H1 (cell line): ENCODE data around the gene PLXNA3. TPM values are rescaled to one million over a fixed set of nuclear protein-coding genes. Genes with fewer than 3 reads are reported as not detected.

ENCODE experiments used
- CTCF ChIA-PET: fragments of 300-600 bp; sonication (Branson Sonifier 250); formaldehyde crosslinking; loops from one replicate; lab custom pipeline; 2021; ENCODE audit not compliant: partially characterized antibody; lab: Charles Lee
- POLR2A ChIA-PET: fragments of 300-600 bp; sonication (Branson Sonifier 250); formaldehyde crosslinking; loops from one replicate; lab custom pipeline; 2021; ENCODE audit warnings: inconsistent platforms; ENCODE audit not compliant: partially characterized antibody; lab: Charles Lee
- DNase-seq, 2 experiments: peaks; one replicate each; pipeline versions ENCODE4 v3.0.0 to v3.0.0-alpha.2; 2010 to 2022; ENCODE audit warnings: low spot score in 2 of 2, low read depth in 1 of 2, mixed read lengths in 1 of 2
- FAIRE-seq: peaks from 2 replicates; lab custom pipeline; 2011; peaks lifted over from hg19 to GRCh38; lab: Jason Lieb, UNC
- H2AFZ ChIP-seq: 2 replicates; pipeline ENCODE4 v1.8.1; 2012; ENCODE audit warnings: low read length, inconsistent platforms
- H2AK5ac ChIP-seq: 2 replicates; pipeline ENCODE4 v1.6.1; 2013; ENCODE audit warnings: low read depth, low read length
- H2BK120ac ChIP-seq: replicated peaks from 2 replicates; pipeline ENCODE3; 2013; ENCODE audit warnings: low read depth, low read length, inconsistent platforms
- H2BK12ac ChIP-seq: 2 replicates; pipeline ENCODE4 v1.6.1; 2013; ENCODE audit warnings: low read depth, low read length
- H2BK15ac ChIP-seq: 2 replicates; pipeline ENCODE4 v1.6.1; 2013; ENCODE audit warnings: low read length
- H2BK20ac ChIP-seq: 2 replicates; pipeline ENCODE4 v1.6.1; 2013; ENCODE audit warnings: low read length
- H2BK5ac ChIP-seq: 2 replicates; pipeline ENCODE4 v1.6.1; 2013; ENCODE audit warnings: low read depth, low read length
- H3K14ac ChIP-seq: 2 replicates; pipeline ENCODE4 v1.6.1; 2013; ENCODE audit warnings: inconsistent platforms; ENCODE audit not compliant: insufficient read length
- H3K18ac ChIP-seq: 2 replicates; pipeline ENCODE4 v1.6.1; 2013; ENCODE audit warnings: low read length; ENCODE audit errors: extremely low read depth
- H3K23ac ChIP-seq: 2 replicates; pipeline ENCODE4 v1.6.1; 2013; ENCODE audit warnings: inconsistent platforms; ENCODE audit not compliant: insufficient read length
- H3K23me2 ChIP-seq: 2 replicates; pipeline ENCODE4 v1.6.1; 2013; ENCODE audit warnings: low read depth, low read length
- H3K27ac ChIP-seq: 2 replicates; pipeline ENCODE4 v1.6.1; 2011; ENCODE audit warnings: low read depth, low read length, inconsistent platforms
- H3K27me3 ChIP-seq, 4 experiments: replicated peaks in 1 of 4; 1 replicate in 1 of 4; 2 replicates in 3 of 4; pipeline versions ENCODE4 v1.6.1 to v1.8.1; 2011 to 2013; ENCODE audit warnings: low read length in 3 of 4, mild to moderate bottlenecking in 3 of 4, inconsistent platforms in 2 of 4, mixed read lengths in 2 of 4, moderate library complexity in 1 of 4; ENCODE audit not compliant: control insufficient read depth in 3 of 4, insufficient read depth in 3 of 4; ENCODE audit errors: extremely low read depth in 1 of 4
- H3K36me3 ChIP-seq, 4 experiments: 2 replicates each; pipeline versions ENCODE4 v1.6.1 to v1.8.1; 2011 to 2013; ENCODE audit warnings: mild to moderate bottlenecking in 4 of 4, low read length in 3 of 4, moderate library complexity in 2 of 4, control low read depth in 1 of 4, inconsistent platforms in 1 of 4; ENCODE audit not compliant: insufficient read depth in 4 of 4, control insufficient read depth in 2 of 4
- H3K4ac ChIP-seq: replicated peaks from 2 replicates; pipeline ENCODE3; 2013; ENCODE audit warnings: low read length, low read depth, mixed read lengths, inconsistent platforms; ENCODE audit not compliant: insufficient read length
- H3K4me1 ChIP-seq, 4 experiments: replicated peaks in 1 of 4; 1 replicate in 1 of 4; 2 replicates in 3 of 4; pipeline versions ENCODE4 v1.6.1 to v1.8.1; 2011 to 2013; ENCODE audit warnings: low read length in 3 of 4, inconsistent platforms in 2 of 4, mixed read lengths in 1 of 4; ENCODE audit not compliant: insufficient read depth in 4 of 4, control insufficient read depth in 3 of 4
- H3K4me2 ChIP-seq, 2 experiments: 2 replicates each; pipeline versions ENCODE4 v1.6.1 to v1.8.1; 2011 to 2013; ENCODE audit warnings: low read depth in 2 of 2, low read length in 2 of 2, control low read depth in 1 of 2, inconsistent platforms in 1 of 2, mild to moderate bottlenecking in 1 of 2; ENCODE audit not compliant: insufficient read depth in 1 of 2
- H3K4me3 ChIP-seq, 4 experiments: fragments of 200-600, 300-600 bp in 1 of 4; sonication (generic), shearing (Covaris generic), sonication (Bioruptor Twin) in 1 of 4; 2 replicates each; pipeline versions ENCODE4 v1.5.1 to v1.8.1; 2011 to 2016; ENCODE audit warnings: low read length in 4 of 4, low read depth in 3 of 4, control low read depth in 2 of 4, inconsistent platforms in 2 of 4, mild to moderate bottlenecking in 2 of 4, mixed read lengths in 1 of 4, moderate library complexity in 1 of 4; ENCODE audit not compliant: insufficient read depth in 2 of 4; ENCODE audit errors: extremely low read depth in 1 of 4
- H3K56ac ChIP-seq: replicated peaks from 2 replicates; pipeline ENCODE3; 2013; ENCODE audit warnings: low read depth, mild to moderate bottlenecking, mixed read lengths, low read length, inconsistent platforms; ENCODE audit not compliant: insufficient read length
- H3K79me1 ChIP-seq: 2 replicates; pipeline ENCODE4 v1.6.1; 2013; ENCODE audit warnings: low read depth, low read length, control low read depth
- H3K79me2 ChIP-seq, 2 experiments: 2 replicates each; pipeline versions ENCODE4 v1.6.1 to v1.8.1; 2012 to 2013; ENCODE audit warnings: low read length in 2 of 2, mild to moderate bottlenecking in 2 of 2, inconsistent platforms in 1 of 2; ENCODE audit not compliant: insufficient read depth in 2 of 2, control insufficient read depth in 1 of 2
- H3K9ac ChIP-seq, 4 experiments: replicated peaks in 1 of 4; 1 replicate in 1 of 4; 2 replicates in 3 of 4; pipeline versions ENCODE4 v1.6.1 to v1.8.1; 2011 to 2013; ENCODE audit warnings: low read depth in 3 of 4, low read length in 3 of 4, control low read depth in 2 of 4, mild to moderate bottlenecking in 2 of 4, moderate library complexity in 2 of 4, inconsistent platforms in 1 of 4; ENCODE audit errors: extremely low read depth in 1 of 4
- H3K9me3 ChIP-seq, 2 experiments: 2 replicates each; pipeline versions ENCODE4 v1.6.1 to v1.8.1; 2012 to 2013; ENCODE audit warnings: mild to moderate bottlenecking in 2 of 2, moderate library complexity in 2 of 2, control low read depth in 1 of 2, inconsistent platforms in 1 of 2, low read depth in 1 of 2, low read length in 1 of 2, mixed read lengths in 1 of 2; ENCODE audit not compliant: insufficient read depth in 2 of 2
- H4K20me1 ChIP-seq, 2 experiments: replicated peaks in 1 of 2; 2 replicates each; pipeline versions ENCODE3 to v1.8.1; 2011 to 2013; ENCODE audit warnings: inconsistent platforms in 2 of 2, low read length in 2 of 2, mild to moderate bottlenecking in 1 of 2; ENCODE audit not compliant: insufficient read depth in 2 of 2, control insufficient read depth in 1 of 2
- H4K5ac ChIP-seq: 2 replicates; pipeline ENCODE4 v1.6.1; 2013; ENCODE audit warnings: low read length, low read depth, mixed read lengths, inconsistent platforms; ENCODE audit not compliant: insufficient read length
- H4K8ac ChIP-seq: 2 replicates; pipeline ENCODE4 v1.8.0; 2013; ENCODE audit warnings: mild to moderate bottlenecking, moderate library complexity, low read length, inconsistent platforms; ENCODE audit not compliant: insufficient read depth; ENCODE audit errors: extremely low read depth
- H4K91ac ChIP-seq: replicated peaks from 2 replicates; pipeline ENCODE3; 2013; ENCODE audit warnings: low read length, mixed read lengths, inconsistent platforms; ENCODE audit not compliant: insufficient read length
- BCL11A ChIP-seq, 2 experiments: IDR thresholded peaks; one replicate each; pipeline ENCODE4 v1.6.1; 2011; ENCODE audit warnings: low read depth in 2 of 2, low read length in 2 of 2, mild to moderate bottlenecking in 2 of 2
- PHF8 ChIP-seq: fragments of 200-600 bp; sonication (generic); conservative IDR thresholded peaks from 2 replicates; pipeline ENCODE4 v1.7.1; 2012; ENCODE audit warnings: low read depth, mild to moderate bottlenecking, inconsistent platforms, low read length, moderate library complexity
- RNF2 ChIP-seq: fragments of 200-900, 300-1000 bp; sonication (generic); IDR thresholded peaks from 2 replicates; pipeline ENCODE4 v1.7.1; 2016; ENCODE audit warnings: borderline replicate concordance, low read depth, mild to moderate bottlenecking, antibody characterized with exemption, low read length; ENCODE audit not compliant: poor library complexity, severe bottlenecking; ENCODE audit errors: missing control alignments
- WGBS, 2 experiments: shearing (Covaris generic) in 1 of 2; methylation state at CpG; one replicate each; pipeline versions ENCODE4 v1.1.6 to v1.1.7; 2013 to 2015; ENCODE audit warnings: low lambda C conversion rate in 2 of 2, mixed read lengths in 2 of 2, inconsistent platforms in 1 of 2, low coverage in 1 of 2, missing lambda C conversion rate in 1 of 2; ENCODE audit not compliant: insufficient replicate concordance in 2 of 2, insufficient coverage in 1 of 2, insufficient read length in 1 of 2; ENCODE audit errors: extremely low coverage in 1 of 2, missing lambda C conversion rate in 1 of 2; 5-methylcytosine and 5-hydroxymethylcytosine counted together
- polyA plus RNA-seq, 7 experiments: library from polyadenylated mRNA; depleted of rRNA in 3 of 7; stranded (reverse) in 5 of 7; unstranded in 2 of 7; fragments of >200 nt in 5 of 7; fragments of 200-250 nt in 2 of 7; gene quantifications; 1 replicate in 5 of 7; 2 replicates in 1 of 7; 4 replicates in 1 of 7; pipeline versions ENCODE4 v1.2.1 to v1.2.3, GENCODE V29; 2011 to 2013; ENCODE audit warnings: missing spikeins in 2 of 7, mixed read lengths in 2 of 7
- total RNA-seq: library from RNA; stranded (reverse); fragmentation: NEBNext Ultra II Directional; extraction: Animal tissue kit (Norgen Biotek cat#: 25700); gene quantifications from 2 replicates; pipeline ENCODE4 v1.2.1, GENCODE V29; 2021

Gene PLXNA3
- total and polyA plus RNA-seq, 2 of the 8 experiments (the other 6 are each of a cell fraction or from before 2014, with no cell fraction given): 10.7 to 18.2 TPM

DNA sequence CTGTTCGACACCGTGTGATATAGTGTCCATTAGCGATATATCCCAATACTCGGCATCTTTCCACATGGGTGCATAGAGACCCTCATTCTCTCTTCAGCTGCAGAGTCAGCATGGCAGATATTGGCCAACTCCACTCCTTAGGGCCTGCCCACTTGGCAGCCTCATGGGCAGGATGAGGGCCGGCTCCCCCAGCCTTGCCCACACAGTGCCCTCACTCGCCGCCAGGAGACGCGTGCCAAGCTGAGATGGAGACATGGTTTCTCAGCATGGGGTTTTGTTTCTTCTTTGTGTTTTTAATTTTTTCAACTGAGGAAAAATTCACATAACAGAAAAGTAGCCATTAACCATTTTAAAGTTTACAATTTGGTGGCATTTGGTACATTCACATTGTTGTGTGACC lies 5.3 kb upstream of the PLXNA3 start:
- Histone ChIP-seq H3K14ac (no peak overlapping the region), H2AK5ac (no peak overlapping the region), H4K5ac (no peak overlapping the region), H4K8ac (no peak overlapping the region), H3K9ac (no peak overlapping the region), H3K4me2 (no peak overlapping the region), H3K56ac (no peak overlapping the region), H3K27ac (no peak overlapping the region), H2BK5ac (no peak overlapping the region), H3K4me3 (no peak overlapping the region), H3K36me3 (peaks cover 0 to 17% (median 5%) of the 10 kb centered on the region in 4 experiments; a peak in 5 of 8 replicates), H3K4ac (no peak overlapping the region), H3K9me3 (no peaks in the 10 kb centered on the region), H2BK15ac (no peak overlapping the region), H2BK20ac (no peak overlapping the region), H2AFZ (no peak overlapping the region), H3K27me3 (peaks cover 0 to 3% (median 0%) of the 10 kb centered on the region in 4 experiments; a peak in 1 of 7 replicates), H3K4me1 (no peaks in the 10 kb centered on the region), H2BK120ac (no peak overlapping the region), H4K91ac (no peak overlapping the region), H3K23me2 (no peaks in the 10 kb centered on the region), H4K20me1 (no peaks in the 10 kb centered on the region), H2BK12ac (no peak overlapping the region), H3K79me2 (no peaks in the 10 kb centered on the region), H3K18ac (no peak overlapping the region), H3K79me1 (no peaks in the 10 kb centered on the region), H3K23ac (no peak overlapping the region)
- 100% methylated on average over 3 of the region's 9 CpGs; no CpG with 5 or more reads in 1 of the 2 experiments for WGBS, 2 experiments
- ChIA-PET CTCF (interaction anchor here (1.3 kb wide), 1 partner anchor 83 kb away, joined by 3 read pairs; no protein-coding TSS in a partner anchor), POLR2A (interaction anchor here (0.8 to 1.1 kb wide), 2 partner anchors 11 to 55 kb away, joined by 3 to 4 read pairs; no protein-coding TSS in a partner anchor)
- no peak for FAIRE-seq
- DNase-seq: no peak
- TF ChIP-seq RNF2 (no peak), PHF8 (no peak), BCL11A (IDR thresholded peaks at IDR 0.05; ENCODE audit: low read depth in 2 of 2, low read length in 2 of 2) (no peak)
